ACHN (cell line): ENCODE results near the gene MIA.
"Not testable (repeated sequence)": the region's sequence is repeated elsewhere in the genome, so short reads cannot be mapped to it uniquely, and the experiment has no call there.

Experiments used
- DNase-seq: peaks from one replicate; pipeline ENCODE4 v3.0.0-alpha.2; 2015
- in situ Hi-C: cut with HindIII; loops from 2 replicates; pipeline ENCODE4 v1.10.0; 2017; ENCODE audit warnings: low sequenced_read_pairs, low pct_ligation_motif_present, low pct_unique_long_range_greater_than_20kb

Gene MIA

DNA sequence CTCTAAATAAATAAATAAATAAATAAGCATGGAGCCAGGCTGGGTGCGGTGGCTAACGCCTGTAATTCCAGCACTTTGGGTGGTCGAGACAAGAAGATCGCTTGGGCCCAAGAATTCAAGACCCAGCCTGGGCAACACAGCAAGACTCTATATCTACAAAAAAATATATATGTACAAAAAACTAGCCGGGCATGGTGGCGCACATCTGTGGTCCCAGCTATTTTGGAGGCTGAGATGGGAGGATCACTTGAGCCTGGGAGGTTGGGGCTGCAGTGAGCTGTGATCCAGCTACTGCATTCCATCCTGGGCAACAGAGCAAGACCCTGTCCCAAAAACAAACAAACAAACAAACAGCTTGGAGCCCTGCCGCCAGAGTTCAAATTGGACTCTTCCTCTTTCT, 27.8 kb upstream of the MIA start:
- in situ Hi-C loops: no loop called here
- DNase-seq: no peak

DNA sequence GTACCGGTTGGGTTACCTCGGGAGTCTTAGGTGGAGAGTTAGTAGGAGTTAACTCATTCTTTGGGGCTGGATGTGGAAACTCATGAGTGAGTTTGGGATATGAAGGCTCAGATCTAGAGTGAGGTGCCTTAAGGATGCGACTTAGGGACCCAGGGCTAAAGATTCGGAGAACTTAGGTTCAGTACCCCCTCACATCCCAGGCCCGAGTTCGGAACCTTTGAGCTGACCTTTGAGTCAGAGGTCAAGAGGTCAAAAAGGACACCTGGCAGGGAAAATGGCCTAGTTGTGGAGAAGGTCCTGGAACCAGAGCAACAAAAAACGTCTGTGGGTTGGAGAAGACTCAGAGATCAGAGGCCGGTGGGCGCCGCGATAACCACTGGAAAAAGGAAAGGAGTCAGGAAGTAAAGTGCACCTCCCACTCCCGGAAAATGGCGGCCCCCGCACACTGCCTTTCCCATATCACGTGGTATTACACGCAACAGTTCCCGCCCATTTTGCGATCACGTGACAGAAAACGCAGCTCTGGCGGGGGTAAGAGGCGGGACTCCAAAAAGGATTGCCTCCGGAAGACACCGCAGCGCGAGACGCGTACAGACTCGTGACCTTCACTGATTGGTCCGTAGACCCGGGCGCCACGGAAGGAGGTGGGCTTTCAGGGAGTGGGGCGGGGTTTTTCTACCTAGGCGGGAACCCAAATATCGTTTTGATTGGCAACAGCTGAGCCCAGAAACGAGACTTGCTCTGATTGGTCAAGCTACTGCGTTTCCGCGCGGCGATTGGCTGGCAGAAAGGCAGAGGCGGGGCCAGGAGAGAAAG, 25.1 kb upstream of the MIA start, which contains the start of gene ACTMAP:
ACTMAP (minus strand) TSS at position 420 of the 816 bp plus-strand sequence. CDS start 674 bp downstream, outside the sequence.
- in situ Hi-C loops: no loop called here
- DNase-seq: peak; percentile 99

DNA sequence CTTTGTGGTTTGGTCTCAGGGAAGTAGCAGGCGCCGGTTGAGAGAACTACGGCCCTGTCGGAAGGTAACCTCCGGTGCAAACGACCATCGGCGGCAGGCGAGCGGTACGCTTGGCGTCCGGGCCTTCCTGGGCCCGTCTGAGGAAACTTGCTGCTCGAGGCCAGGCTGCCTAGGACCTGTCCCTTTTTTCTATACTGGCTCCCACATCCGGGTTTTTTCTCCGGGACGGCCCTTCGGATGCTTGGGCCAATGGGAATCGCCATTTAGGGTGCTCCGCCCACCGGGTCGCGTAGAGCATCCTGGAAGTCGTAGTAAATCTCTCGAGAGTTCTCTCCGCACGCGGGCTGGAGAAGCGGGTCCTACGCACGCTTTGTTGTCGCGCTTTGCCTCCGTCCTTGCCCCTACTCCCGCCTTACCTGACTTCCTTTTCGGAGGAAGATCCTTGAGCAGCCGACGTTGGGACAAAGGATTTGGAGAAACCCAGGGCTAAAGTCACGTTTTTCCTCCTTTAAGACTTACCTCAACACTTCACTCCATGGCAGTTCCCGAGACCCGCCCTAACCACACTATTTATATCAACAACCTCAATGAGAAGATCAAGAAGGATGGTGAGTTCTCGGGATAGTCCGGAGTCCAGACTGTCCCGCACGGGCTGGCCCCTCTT, 24.3 kb upstream of the MIA start, which contains the start of gene SNRPA:
SNRPA (plus strand) TSS at position 330 of the 664 bp plus-strand sequence; CDS start at position 536, 206 bp downstream.
- DNase-seq: peak; percentile 97
- in situ Hi-C loops: no loop called here

DNA sequence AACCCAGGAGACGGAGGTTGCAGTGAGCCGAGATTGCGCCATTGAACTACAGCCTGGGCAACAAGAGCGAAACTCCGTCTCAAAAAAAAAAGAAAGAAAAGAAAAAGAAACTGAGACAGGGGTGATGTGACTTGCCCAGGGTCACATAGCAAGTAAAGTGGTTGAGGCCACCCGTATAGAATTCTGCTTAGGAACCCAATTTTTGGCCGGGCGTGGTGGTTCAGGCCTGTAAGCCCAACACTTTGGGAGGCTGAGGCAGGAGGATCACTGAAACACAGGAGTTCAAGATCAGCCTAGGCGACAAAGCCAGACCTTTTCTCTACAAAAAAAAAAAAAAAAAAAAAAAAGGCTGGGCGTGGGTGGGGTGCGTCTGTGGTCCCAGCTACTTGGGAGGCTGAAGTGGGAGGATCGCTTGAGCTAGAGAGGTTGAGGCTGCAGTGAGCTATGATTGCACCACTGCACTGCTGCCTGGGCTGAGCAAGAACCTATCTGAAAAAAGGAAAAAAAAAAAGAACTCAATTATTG, 23.0 kb upstream of the MIA start:
- in situ Hi-C loops: no loop called here
- no peak for DNase-seq

DNA sequence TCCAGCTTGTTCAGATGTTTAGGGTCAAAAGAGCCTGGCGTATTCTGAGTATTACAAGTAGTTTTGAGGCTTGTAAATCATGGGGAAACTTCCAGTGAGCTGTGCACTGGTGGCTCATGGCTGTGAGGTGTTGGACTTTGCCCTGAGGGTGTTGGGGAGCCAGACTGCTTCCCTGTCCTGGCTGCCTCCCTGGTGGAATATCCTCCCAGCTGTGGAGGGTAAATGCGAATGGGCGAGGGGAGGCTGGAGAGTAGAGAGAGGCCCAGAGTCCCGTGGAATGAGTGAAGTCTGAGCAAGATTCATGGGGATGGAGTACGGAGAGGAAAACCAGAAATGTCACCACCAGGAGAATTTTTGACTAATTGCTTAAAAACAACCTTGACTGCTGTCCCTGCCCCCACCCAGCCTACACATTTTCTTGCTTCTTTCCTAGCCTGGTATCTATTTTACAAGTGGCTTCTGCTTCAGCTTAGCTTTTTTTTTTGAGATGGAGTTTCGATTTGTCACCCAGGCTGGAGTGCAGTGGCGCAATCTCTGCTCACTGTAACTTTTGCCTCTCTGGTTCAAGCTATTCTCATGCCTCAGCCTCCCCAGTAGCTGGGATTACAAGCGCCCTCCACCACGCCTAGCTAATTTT, 20.6 kb upstream of the MIA start:
- no peak for DNase-seq
- in situ Hi-C loops: no loop called here

DNA sequence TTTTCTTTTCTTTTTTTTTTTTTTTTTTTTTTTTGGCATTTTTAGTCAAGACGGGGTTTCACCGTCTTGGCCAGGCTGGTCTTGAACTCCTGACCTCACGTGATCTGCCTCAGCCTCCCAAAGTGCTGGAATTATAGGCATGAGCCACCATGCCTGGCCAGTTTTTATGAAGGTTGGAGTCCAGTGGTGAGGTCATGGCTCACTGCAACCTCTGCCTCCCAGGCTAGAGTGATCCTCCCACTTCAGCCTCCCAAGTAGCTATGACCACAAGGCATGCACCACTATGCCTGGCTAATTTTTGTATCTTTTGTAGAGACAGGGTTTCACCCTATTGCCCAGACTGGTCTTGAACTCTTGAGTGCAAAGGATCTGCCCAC, 20.1 kb upstream of the MIA start:
- in situ Hi-C loops: no loop called here
- no peak for DNase-seq

DNA sequence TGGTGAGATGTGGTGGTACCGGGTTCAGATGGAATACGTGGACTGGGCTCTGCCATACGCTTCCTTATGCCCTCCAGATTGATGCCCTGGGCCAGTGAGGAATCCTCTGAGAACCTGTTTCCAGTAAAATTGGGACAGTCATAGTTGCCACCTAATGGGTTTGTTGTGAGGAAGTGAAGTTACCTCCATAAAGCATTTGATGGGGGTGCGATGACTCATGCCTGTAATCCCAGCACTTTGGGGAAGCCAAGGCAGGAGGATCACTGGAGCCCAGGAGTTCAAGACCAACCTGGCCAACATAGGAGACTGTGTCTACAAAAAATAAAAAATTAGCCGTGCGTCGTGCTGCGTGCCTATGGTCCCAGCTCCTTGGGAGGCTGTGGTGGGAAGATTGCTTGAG, 19.5 kb upstream of the MIA start:
- no peak for DNase-seq
- in situ Hi-C loops: no loop called here

DNA sequence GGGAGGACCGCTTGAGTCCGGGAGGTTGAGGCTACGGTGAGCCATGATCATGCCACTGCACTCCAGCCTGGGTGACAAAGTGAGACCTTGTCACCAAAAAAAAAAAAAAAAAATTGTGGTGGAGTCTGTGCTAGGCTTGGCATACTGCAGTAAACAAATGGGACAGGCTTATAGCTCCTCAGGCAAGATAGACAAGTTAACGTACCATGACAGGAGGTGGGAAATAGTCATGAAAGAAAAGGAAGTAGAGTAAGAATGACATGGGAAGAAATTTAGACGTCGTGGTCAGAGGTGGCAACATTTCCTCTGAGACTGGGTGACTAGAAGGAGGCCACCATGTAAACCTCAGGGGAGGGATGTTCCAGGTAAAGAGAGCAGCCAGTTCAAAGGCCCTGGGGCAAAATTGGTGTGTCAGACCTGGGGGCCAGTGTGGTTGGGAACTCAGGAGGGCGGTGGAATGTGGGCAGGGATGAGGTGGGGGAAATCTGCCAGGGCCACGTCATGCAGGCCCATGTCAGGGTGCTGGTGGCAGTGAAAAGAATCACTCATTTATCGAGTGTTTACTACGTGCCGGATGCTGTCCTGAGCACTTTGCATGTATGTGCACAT, 18.7 kb upstream of the MIA start:
- in situ Hi-C loops: no loop called here
- DNase-seq: no peak

DNA sequence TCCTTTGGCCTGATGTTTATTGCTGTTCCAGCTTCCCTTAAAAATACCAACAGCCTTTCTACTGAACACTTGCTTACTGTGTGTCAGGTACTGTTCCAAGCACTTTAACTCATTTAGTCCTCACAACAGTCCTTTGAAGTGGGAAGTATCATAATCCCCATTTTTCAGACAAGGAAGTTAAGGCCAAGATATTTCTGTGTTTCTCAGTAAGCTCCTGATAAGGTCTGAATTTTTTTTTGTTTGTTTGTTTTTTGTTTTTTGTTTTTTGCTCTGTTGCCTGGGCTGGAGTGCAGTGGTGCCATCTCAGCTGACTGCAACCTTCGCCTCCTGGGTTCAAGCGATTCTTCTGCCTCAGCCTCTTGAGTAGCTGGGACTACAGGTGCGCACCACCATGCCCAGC, 16.8 kb upstream of the MIA start:
- DNase-seq: no peak

DNA sequence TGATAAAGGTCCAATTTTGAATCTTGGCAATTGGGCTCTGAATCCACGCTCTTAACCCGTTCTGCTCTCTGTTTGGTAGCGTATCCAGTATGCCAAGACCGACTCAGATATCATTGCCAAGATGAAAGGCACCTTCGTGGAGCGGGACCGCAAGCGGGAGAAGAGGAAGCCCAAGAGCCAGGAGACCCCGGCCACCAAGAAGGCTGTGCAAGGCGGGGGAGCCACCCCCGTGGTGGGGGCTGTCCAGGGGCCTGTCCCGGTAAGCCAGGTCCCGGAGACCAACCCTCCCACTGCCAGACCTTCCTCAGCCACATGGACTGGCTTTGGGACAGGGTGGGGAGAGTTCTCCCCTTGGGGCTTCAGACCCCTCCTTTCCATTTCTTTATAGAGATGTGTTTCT, 16.0 kb upstream of the MIA start:
- no peak for DNase-seq
- in situ Hi-C loops: no loop called here

More for the DNA sequence above, 16.8 kb upstream of the MIA start:
- in situ Hi-C loops: no loop called here

DNA sequence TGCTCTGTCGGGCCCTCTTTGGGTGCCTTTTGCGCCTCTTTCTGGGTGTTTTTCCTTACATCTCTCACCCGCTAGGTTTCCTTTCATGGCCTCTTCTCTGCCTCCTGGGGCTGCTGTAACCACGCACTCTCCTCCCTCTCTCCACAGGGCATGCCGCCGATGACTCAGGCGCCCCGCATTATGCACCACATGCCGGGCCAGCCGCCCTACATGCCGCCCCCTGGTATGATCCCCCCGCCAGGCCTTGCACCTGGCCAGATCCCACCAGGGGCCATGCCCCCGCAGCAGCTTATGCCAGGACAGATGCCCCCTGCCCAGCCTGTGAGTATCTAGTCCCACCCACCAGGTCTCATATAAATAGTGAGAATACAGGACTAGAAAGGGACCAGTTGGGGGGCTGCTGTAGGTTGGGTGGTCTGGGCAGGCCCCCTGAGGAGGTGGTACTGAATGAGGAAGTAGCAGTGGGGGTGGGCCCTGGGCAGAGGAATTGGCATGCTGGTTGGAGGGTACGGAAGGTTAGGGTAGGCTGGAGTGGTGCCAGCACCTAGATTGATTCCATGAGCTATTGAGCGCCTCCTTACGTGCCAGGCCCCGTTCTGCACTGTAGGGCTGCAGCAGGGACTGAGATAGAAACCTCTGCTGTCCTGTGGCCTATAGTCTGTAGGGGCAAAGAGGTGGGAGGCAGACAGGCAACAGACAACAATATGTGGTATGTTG, 12.4 kb upstream of the MIA start:
- in situ Hi-C loops: no loop called here
- DNase-seq: no peak

DNA sequence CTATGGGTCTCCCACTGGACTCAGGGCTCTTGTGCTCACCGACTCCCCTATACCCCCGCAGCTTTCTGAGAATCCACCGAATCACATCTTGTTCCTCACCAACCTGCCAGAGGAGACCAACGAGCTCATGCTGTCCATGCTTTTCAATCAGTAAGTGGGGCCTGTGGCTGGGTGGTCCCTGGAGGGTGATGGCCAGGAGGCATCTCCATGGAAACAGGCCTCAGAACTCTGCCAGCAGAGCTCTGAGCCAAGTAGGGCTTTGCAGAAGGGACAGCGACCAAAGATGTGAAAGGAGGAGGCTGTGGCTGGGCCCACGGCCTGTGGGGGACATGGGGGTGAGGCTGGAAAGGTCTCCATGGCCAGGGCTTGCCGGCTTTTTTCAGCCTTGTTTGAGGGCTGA, 11.8 kb upstream of the MIA start:
- no peak for DNase-seq
- in situ Hi-C loops: no loop called here

DNA sequence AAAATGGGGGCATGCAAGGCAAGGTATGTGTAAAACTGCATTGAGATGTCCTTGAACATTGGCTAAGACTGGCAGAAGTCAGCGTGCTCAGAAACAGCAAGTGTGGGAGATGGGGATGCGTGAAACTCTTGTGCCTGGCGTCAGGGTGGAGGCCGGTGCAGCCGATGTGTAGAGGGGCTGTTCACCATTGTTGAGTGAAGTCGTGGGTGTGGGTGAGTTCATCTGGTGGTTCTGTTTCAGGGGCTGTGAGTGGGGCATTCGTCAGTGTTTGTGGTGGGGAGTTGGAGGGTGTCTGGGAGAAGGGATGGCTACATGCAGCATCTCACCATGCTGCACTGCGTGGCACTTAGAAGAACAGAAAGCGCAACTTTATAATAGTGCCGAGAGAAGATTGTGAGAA, 11.4 kb upstream of the MIA start:
- in situ Hi-C loops: no loop called here

DNA sequence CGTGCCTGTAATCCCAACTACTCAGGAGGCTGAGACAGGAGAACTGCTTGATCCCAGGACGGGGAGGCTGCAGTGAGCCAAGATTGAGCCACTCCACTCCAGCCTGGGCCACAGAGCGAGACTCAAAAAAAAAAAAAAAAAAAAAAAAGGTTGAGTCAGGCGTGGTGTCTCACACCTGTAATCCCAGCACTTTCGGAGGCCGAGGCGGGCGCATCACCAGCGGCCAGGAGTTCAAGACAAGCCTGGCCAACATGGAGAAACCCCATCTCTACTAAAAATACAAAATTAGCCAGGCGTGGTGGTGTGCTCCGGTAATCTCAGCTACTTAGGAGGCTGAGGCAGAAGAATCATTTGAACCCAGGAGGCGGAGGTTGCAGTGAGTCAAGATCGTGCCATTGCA, 8.9 kb upstream of the MIA start:
- in situ Hi-C loops, DNase-seq: not testable (repeated sequence)

More for the DNA sequence above, 11.4 kb upstream of the MIA start:
- no peak for DNase-seq

DNA sequence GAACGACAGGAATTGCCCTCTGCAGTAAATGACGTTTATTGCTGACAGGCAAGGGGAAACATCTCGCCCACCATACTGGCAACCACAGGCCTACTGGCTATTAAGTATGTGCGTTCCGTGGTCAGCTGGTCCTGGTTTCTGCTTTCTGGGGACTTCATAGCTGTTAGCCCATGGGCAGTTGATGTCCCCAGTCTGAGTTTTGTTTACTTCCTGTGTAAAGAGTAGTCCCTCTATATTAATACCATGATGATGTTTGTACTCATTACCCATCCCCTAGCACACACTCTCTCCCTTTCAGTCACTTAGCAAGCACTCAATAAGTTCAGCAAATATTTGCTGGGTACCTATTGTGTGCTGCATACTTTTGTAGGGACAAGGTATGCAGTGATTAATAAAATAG, 6.5 kb upstream of the MIA start:
- in situ Hi-C loops: no loop called here
- no peak for DNase-seq

DNA sequence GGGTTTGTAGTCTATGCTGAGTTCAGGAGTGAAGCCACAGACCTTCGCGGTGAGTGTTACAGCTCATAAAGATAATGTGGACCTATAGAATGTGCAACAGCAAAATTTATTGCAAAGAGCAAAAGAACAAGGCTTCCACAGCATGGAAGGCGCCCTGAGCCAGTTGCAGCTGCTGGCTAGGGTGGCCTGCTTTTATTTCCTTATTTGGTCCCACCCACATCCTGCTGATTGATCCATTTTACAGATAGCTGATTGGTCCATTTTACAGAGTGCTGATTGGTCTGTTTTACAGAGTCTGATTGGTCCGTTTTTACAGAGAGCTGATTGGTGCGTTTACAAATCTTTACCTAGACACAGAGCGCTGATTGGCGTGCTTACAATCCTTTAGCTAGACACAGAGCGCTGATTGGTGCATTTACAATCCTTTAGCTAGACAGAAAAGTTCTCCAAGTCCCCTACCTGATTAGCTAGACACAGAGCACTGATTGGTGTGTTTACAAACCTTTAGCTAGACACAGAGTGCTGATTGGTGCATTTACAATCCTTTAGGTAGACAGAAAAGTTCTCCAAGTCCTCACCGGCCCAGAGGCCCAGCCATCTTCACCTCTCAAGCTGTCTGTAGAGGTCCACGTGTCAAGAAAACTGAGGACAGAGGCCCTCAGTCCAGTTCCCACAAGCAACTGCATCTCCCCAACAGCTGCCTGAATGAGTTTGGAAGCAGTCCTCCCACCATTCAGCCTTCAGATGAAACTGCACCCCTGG, 4.0 kb upstream of the MIA start:
- DNase-seq: peak; percentile 6
- in situ Hi-C loops: not testable (repeated sequence)

DNA sequence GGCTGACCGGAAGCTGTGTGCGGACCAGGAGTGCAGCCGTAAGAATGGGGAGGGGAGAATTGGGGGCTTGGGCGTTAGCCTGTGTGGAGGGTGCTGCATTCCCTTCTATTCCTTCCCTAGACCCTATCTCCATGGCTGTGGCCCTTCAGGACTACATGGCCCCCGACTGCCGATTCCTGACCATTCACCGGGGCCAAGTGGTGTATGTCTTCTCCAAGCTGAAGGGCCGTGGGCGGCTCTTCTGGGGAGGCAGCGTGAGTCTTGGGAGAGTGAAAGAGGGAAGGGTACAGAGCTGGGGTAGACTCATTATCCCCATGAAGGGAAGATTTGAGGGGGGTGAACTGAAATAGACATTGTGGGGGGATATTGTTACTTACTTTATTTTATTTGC, 306 bp downstream of the MIA start:
- in situ Hi-C loops: no loop called here
- no peak for DNase-seq

DNA sequence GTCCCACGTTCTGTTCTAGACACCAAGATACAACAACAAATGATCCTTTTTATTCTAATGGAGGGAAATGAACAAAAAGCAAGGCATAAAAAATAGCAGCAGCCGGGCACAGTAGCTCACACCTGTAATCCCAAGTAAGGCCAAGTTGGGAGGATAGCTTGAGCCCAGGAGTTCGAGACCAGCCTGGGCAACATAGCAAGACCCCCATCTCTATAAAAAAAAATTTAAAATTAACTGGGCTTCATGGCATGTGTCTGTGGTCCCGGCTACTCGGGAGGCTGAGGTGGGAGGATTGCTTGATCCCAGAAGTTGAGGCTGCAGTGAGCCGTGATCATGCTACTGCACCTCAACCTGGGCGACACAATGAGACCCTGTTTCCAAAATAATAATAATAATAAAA, 1.0 kb downstream of the MIA start:
- in situ Hi-C loops: no loop called here
- no peak for DNase-seq
